Right ventricle myocardium inferior (tissue), 1 donor: ENCODE results near the gene SPTY2D1. TPM values are rescaled to one million over a fixed set of nuclear protein-coding genes. Genes with fewer than 3 reads are reported as not detected.
"Not testable (repeated sequence)": the region's sequence is repeated elsewhere in the genome, so short reads cannot be mapped to it uniquely, and the experiment has no call there.

ENCODE experiments used
- ATAC-seq: fragments of 200-7000 bp; cut with Tn5 transposase; one replicate; pipeline ENCODE4 v1.9.1; 2020; ENCODE audit warnings: mild to moderate bottlenecking, moderate library complexity
- DNase-seq: peaks from one replicate; pipeline ENCODE4 v3.0.0; 2021; ENCODE audit errors: missing footprints
- intact Hi-C: fragments of 100-400 bp; cut with DNase I; formaldehyde crosslinking; loops from one replicate; pipeline ENCODE4 v1.11.0; 2022
- total RNA-seq: library from RNA; stranded (reverse); fragmentation: NEBNext Ultra II Directional; extraction: Animal tissue kit (Norgen Biotek cat#: 25700); gene quantifications from one replicate; pipeline ENCODE4 v1.2.1, GENCODE V29; 2021
- donor health status: DM: no; HTN: yes; CAD: no; lungs with severe emphysema.

The SPTY2D1 gene
- total RNA-seq, 1 donor from 2014 or later = 9.3 TPM

- DNase-seq = no peak
- no peak for ATAC-seq
Observed at GRCh38 chr11:18624161-18624560, 10.0 kb downstream of the SPTY2D1 start.

GRCh38 chr11:18623707-18624106, 10.4 kb downstream of the SPTY2D1 start:
- intact Hi-C loops = no loop called here
- ATAC-seq (no peak), DNase-seq (no peak)

More at GRCh38 chr11:18624161-18624560, 10.0 kb downstream of the SPTY2D1 start:
- intact Hi-C loops = no loop called here

DNA sequence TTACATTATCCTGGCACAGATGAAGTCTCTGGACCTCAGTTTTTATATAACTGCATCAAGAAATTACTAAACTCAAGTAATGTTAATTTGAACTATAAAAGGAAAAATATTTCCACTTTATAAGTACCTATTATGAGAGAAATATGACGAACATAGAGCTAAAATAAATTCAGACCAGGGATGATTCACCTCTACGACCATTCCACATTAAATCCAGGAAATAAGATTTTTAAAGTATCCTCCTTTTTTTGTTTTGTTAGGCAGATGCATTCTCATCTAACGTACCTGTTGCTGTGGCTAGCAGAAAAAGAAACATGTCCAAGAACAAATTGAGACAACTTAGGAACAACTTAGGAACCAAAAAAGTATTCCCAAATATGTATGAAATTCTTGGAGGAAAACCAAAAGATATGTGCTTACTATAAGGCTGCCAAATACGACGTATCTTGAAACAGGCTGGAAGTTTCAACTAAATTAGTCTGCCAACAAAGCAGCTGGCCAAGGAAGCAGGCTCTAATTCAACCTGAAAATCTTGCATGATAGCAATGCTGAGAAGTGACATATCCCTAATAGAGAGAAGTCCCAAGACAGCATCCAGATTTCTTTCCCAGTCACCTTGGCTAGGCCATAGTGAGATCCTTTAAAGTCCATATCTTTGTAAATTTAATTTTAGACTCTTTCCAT, 15.7 kb downstream of the SPTY2D1 start:
- DNase-seq (no peak), ATAC-seq (peak; percentile 60)
- intact Hi-C loops = no loop called here

DNA sequence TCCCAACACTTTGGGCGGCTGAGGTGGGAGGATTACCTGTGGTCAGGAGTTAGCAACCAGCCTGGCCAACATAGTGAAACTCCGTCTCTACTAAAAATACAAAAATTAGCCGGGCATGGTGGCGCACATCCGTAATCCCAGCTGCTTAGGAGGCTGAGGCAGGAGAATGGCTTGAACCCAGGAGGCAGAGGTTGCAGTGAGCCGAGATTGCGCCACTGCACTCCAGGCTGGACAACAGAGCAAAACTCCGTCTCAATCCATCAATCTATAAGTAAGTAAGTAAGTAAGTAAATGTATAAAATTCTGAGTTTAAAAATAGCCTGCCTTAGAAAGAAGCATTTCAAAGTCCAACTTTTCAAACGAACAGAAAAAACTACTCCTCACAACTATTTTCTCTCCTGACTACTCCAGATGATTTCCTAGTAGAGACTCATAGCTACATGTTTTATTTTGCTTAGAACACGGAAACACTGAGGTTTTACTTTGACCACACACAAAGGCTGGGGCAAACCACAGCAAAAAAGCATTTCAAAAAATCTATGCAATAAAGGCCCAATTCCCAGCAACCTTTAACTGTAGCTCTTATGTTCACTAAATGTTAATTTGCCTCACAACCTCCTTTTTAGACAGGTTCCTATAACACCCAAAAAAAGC, 16.3 kb downstream of the SPTY2D1 start:
- ATAC-seq (no peak), DNase-seq (no peak)
- intact Hi-C loops = no loop called here

- intact Hi-C loops = no loop called here
- ATAC-seq = no peak
- DNase-seq = no peak
Observed at GRCh38 chr11:18615628-18616392, 18.3 kb downstream of the SPTY2D1 start.

GRCh38 chr11:18614667-18615066, 19.5 kb downstream of the SPTY2D1 start:
- ATAC-seq (no peak), DNase-seq (no peak)
- intact Hi-C loops = no loop called here

GRCh38 chr11:18612394-18612793, 21.7 kb downstream of the SPTY2D1 start:
- DNase-seq (no peak), ATAC-seq (no peak)
- intact Hi-C loops = no loop called here

DNA sequence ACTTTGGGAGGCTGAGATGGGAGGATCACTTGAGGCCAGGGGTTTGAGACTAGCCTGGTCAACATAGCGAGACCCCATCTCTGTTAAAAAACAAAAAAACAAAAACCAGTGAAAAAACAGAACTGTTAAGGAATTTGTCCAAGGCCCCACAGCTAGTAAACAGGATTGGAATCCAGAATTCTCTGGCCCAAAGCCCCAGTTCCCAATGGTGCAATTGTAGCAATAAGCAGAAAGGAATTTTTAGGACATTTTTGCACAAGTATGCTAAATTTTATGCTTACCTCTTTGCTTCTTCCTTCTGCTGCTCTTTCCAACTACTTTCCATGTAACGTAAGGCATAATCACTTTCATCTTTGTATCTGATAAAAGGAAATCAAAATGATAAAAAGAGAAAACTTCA, 22.9 kb downstream of the SPTY2D1 start:
- intact Hi-C loops = no loop called here
- no peak for DNase-seq
- ATAC-seq = no peak

- no peak for ATAC-seq
- intact Hi-C loops = no loop called here
- DNase-seq = no peak
Observed at GRCh38 chr11:18608376-18608775, 25.8 kb downstream of the SPTY2D1 start.

GRCh38 chr11:18600915-18601569, 33.1 kb downstream of the SPTY2D1 start:
- DNase-seq (no peak), ATAC-seq (peak; percentile 65)
- intact Hi-C loops = no loop called here

GRCh38 chr11:18599739-18600230, 34.4 kb downstream of the SPTY2D1 start, which contains the start of gene MISFA:
Gene MISFA (plus strand): TSS chr11:18599789. CDS start chr11:18599929, 140 bp downstream.
- intact Hi-C loops = no loop called here
- ATAC-seq (no peak), DNase-seq (no peak)

DNA sequence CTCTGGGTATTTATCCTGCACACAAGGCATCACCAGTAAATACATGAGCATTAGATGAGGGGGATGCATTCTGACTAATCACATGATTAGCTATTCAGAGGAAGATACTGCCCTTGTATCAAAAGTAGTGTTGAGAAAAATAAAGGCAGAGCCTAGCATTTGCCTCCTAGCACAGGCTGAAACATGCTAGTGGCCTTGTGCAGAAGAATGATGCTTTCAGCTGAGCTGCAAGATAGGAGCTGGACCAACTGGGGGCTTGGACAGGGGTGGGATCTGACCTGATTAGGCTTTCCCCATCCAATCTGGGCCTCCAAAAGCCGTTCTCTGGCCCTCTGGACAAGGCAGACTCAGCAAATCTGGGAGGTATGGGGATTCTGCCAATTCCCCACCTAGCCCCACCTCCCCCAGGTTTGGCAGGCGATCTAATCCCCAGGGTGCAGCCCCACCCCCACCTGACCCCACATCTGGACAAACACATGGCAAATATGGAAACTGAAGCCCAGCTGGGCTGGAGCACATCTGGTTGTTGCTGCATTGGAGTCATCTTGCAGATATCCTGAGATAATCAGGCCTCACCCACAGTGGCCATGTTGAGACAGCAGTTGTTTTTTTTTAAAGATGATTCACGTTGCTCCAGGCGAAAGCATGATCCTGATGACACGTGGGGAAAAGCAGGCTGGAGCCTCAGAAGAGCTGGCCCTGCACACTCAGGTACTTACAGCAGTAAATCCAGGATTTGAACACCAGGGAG, 39.0 kb downstream of the SPTY2D1 start:
- intact Hi-C loops = no loop called here
- ATAC-seq = no peak
- DNase-seq = no peak

DNA sequence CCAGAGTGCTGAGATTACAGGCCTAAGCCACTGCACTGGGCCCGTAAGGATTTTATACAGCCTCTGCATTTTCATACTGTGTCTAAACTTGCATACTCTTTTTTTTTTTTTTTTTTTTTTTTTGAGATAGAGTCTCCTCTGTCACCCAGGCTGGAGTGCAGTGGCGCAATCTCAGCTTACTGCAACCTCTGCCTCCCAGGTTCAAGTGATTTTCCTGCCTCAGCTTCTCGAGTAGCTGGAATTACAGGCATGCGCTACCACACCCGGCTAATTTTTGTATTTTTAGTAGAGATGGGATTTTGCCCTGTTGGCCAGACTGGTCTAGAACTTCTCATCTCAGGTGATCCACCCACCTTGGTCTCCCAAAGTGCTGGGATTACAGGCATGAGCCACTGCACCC, 40.1 kb downstream of the SPTY2D1 start:
- intact Hi-C loops, ATAC-seq, DNase-seq: not testable (repeated sequence)

- ATAC-seq = no peak
- intact Hi-C loops = no loop called here
- no peak for DNase-seq
Observed at GRCh38 chr11:18590571-18590970, 43.6 kb downstream of the SPTY2D1 start.

- ATAC-seq (peak; percentile 98), DNase-seq (peak; percentile 93)
- intact Hi-C loops = loop anchor here (1.0 to 5.0 kb wide), 3 partner anchors 46 to 144 kb away; partner anchors contain the start of genes SPTY2D1 and TMEM86A
Observed at GRCh38 chr11:18588297-18589252, 45.6 kb downstream of the SPTY2D1 start, which contains the start of gene UEVLD. Gene UEVLD (minus strand): TSS chr11:18588734. CDS start chr11:18588654, 80 bp downstream.

DNA sequence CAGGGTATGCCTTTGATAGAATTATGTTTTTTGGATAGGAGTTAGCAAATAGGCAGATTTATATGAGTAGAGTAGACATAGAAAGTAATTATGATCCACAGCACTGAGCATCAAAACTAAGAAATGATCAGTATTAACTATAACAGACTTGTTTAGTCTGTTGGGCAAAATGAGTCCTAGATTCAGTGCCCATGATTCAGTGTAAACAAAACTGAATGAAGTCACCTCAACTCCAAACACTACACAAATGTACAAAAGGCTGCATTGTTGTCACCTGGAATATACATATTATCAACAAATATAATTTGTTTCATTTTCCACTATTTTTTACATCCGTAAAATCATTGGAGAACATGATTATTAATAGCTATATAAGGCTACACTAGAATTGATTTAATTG, 52.3 kb downstream of the SPTY2D1 start:
- ATAC-seq (no peak), DNase-seq (no peak)
- intact Hi-C loops = no loop called here

GRCh38 chr11:18580113-18580766, 53.9 kb downstream of the SPTY2D1 start:
- no peak for DNase-seq
- intact Hi-C loops = no loop called here
- ATAC-seq = no peak
